Naive B cell (primary cell): ENCODE data around the gene MEIS2. TPM values are rescaled to one million over a fixed set of nuclear protein-coding genes. Genes with fewer than 3 reads are reported as not detected.

Experiments
- ATAC-seq, 2 donors: fragments of 150-1000 bp; cut with Tn5 transposase; 2 replicates each; pipeline ENCODE4 v1.10.0; 2021; ENCODE audit warnings: low read depth in 2 of 2, mild to moderate bottlenecking in 2 of 2, moderate library complexity in 2 of 2
- DNase-seq: peaks from one replicate; pipeline ENCODE4 v3.0.0; 2022
- H3K27ac Mint-ChIP-seq, 6 donors: one replicate each; pipeline ENCODE4 v1.8.0; 2020 to 2022; ENCODE audit warnings: mild to moderate bottlenecking in 6 of 6, mixed read lengths in 6 of 6, moderate library complexity in 5 of 6, inconsistent platforms in 2 of 6
- H3K27me3 Mint-ChIP-seq, 3 donors: one replicate each; pipeline ENCODE4 v1.8.0; 2021 to 2022; ENCODE audit warnings: mixed read lengths in 3 of 3, mild to moderate bottlenecking in 1 of 3
- H3K36me3 Mint-ChIP-seq, 2 donors: one replicate each; pipeline ENCODE4 v1.8.0; 2020 to 2022; ENCODE audit warnings: mixed read lengths in 2 of 2, inconsistent platforms in 1 of 2, mild to moderate bottlenecking in 1 of 2
- H3K4me1 Mint-ChIP-seq, 3 donors: one replicate each; pipeline ENCODE4 v1.8.0; 2020 to 2022; ENCODE audit warnings: mixed read lengths in 3 of 3, inconsistent platforms in 1 of 3, mild to moderate bottlenecking in 1 of 3, moderate library complexity in 1 of 3
- H3K4me3 Mint-ChIP-seq, 8 donors: one replicate each; pipeline ENCODE4 v1.8.0; 2020 to 2022; ENCODE audit warnings: mild to moderate bottlenecking in 8 of 8, mixed read lengths in 8 of 8, moderate library complexity in 8 of 8, inconsistent platforms in 2 of 8
- H3K9me3 Mint-ChIP-seq, 7 donors: one replicate each; pipeline ENCODE4 v1.8.0; 2020 to 2022; ENCODE audit warnings: mixed read lengths in 7 of 7, mild to moderate bottlenecking in 5 of 7, inconsistent platforms in 2 of 7, moderate library complexity in 1 of 7
- polyA plus RNA-seq, 6 donors: library from polyadenylated mRNA; unstranded; fragments of 300-500 nt; fragmentation: Illumina TruSeq; gene quantifications; one replicate each; pipeline ENCODE4 v1.2.3, GENCODE V29; 2021; ENCODE audit warnings: low read depth in 6 of 6

Gene MEIS2
- polyA plus RNA-seq, 6 donors from 2014 or later = not detected

GRCh38 chr15:37009288-37009687 lies 91.1 kb downstream of the MEIS2 start:
- Mint-ChIP-seq H3K4me1 (no peaks in the 10 kb centered on the region), H3K27ac (no peak overlapping the region), H3K36me3 (no peaks in the 10 kb centered on the region), H3K27me3 (no peaks in the 10 kb centered on the region), H3K4me3 (no peak overlapping the region), H3K9me3 (peaks cover 0 to 6% (median 3%) of the 10 kb centered on the region in 7 donors)
- ATAC-seq (no peak), DNase-seq (no peak)

DNA sequence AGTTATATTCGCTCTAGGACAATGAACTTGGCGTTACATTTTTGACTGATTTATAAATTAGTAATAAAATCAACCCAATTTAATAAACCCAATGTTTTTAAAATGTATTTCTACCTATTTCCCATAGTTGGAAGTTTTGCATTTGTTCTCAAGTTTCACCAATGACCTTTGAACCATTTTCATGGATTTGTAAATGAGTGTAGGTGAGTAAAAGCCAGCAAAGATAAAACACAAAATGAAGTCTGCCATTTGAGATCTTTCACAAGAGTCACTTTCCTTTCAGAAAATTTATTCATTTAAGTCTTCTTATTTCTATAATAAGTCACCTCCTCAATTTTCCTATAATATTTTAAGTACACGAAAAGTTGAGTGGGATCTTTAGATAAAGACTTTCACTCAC lies 92.1 kb downstream of the MEIS2 start:
- no peak overlapping the region for H3K27ac Mint-ChIP-seq
- no peaks in the 10 kb centered on the region for H3K27me3 Mint-ChIP-seq
- ATAC-seq (no peak), DNase-seq (no peak)
- H3K4me3 Mint-ChIP-seq = no peak overlapping the region
- peaks cover 0 to 6% (median 4%) of the 10 kb centered on the region in 7 donors for H3K9me3 Mint-ChIP-seq
- H3K4me1 Mint-ChIP-seq = no peaks in the 10 kb centered on the region
- no peaks in the 10 kb centered on the region for H3K36me3 Mint-ChIP-seq

DNA sequence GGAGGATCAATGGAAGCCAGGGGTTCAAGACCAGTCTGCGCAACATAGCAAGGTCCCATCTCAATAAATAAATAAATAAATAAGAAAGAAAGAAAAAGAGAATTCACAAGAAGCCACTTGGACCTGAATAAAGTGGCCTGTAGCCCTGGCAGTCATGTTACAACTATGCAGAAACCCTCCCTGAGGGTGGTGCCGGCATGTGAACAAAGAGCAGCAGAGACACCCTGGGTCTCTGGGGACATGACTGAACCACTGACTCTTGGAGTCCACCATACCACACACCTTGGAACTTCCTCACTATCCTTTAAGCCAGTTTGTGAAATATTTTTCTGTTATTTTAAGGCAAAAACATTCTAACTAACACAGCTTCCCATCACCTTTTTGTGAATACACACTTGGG lies 93.0 kb downstream of the MEIS2 start:
- H3K27me3 Mint-ChIP-seq = peaks cover 0 to 2% (median 0%) of the 10 kb centered on the region in 3 donors
- H3K27ac Mint-ChIP-seq = no peak overlapping the region
- ATAC-seq (no peak), DNase-seq (no peak)
- peaks cover 0 to 6% (median 3%) of the 10 kb centered on the region in 7 donors for H3K9me3 Mint-ChIP-seq
- H3K4me3 Mint-ChIP-seq = no peak overlapping the region
- H3K4me1 Mint-ChIP-seq = no peaks in the 10 kb centered on the region
- H3K36me3 Mint-ChIP-seq = no peaks in the 10 kb centered on the region

GRCh38 chr15:37004981-37005735 lies 95.2 kb downstream of the MEIS2 start:
- ATAC-seq (no peak), DNase-seq (no peak)
- peaks cover 4 to 11% (median 10%) of the 10 kb centered on the region in 7 donors for H3K9me3 Mint-ChIP-seq
- H3K36me3 Mint-ChIP-seq = no peaks in the 10 kb centered on the region
- no peak overlapping the region for H3K4me3 Mint-ChIP-seq
- no peak overlapping the region for H3K27ac Mint-ChIP-seq
- H3K4me1 Mint-ChIP-seq = no peaks in the 10 kb centered on the region
- H3K27me3 Mint-ChIP-seq = peaks cover 0 to 5% (median 0%) of the 10 kb centered on the region in 3 donors

DNA sequence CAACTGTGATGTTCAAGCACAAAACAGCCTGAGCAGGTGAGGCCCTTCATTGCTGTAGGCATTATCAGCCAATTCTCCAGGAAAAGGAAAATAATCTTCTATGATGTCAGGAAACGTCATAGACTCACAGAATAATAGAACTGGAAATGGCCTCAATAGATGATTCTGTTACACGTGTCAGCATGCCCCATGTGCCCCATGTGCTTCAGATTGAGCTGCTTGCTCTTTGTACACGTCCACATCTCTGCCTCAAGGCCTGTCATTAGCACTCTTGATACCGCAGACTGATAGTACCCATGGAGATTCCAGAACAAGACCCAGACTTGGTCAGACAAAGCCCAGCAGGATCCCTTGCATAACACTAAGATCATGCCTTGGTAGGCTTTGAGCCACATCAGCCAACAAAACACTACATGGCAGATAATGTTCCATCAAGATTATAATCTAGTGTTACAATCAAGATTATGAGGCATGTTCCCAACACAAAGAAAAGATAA lies 95.9 kb downstream of the MEIS2 start:
- DNase-seq (no peak), ATAC-seq (no peak)
- Mint-ChIP-seq H3K4me3 (no peak overlapping the region), H3K9me3 (peaks cover 4 to 11% (median 10%) of the 10 kb centered on the region in 7 donors), H3K27ac (no peak overlapping the region), H3K4me1 (no peaks in the 10 kb centered on the region), H3K27me3 (peaks cover 0 to 5% (median 0%) of the 10 kb centered on the region in 3 donors), H3K36me3 (no peaks in the 10 kb centered on the region)

- DNase-seq (no peak), ATAC-seq (no peak)
- Mint-ChIP-seq H3K9me3 (peaks cover 4 to 11% (median 8%) of the 10 kb centered on the region in 7 donors), H3K4me3 (no peak overlapping the region), H3K36me3 (no peaks in the 10 kb centered on the region), H3K27me3 (peaks cover 0 to 5% (median 0%) of the 10 kb centered on the region in 3 donors), H3K27ac (no peak overlapping the region), H3K4me1 (no peaks in the 10 kb centered on the region)
Observed at GRCh38 chr15:37002041-37002672, 98.2 kb downstream of the MEIS2 start.

DNA sequence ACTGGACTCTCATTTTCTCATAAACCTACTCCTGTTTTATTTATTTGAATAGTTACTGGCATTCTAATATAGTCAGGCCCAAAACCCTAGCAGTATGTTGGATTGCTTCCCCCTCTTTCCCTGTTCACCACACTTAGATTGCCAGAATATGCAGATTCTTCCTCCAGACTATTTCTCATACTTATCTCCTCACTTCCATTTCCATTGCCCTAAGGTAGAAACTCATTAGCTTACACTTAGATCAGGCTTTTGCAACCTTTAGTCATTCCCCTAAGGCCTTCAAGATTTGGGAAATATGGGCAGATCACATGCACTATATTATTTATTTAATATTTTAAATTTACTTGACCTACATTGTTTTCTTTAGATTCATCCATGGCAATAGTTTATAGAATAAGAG lies 98.9 kb downstream of the MEIS2 start:
- no peak for ATAC-seq
- Mint-ChIP-seq H3K27ac (no peak overlapping the region), H3K9me3 (peaks cover 2 to 11% (median 8%) of the 10 kb centered on the region in 7 donors), H3K4me3 (no peak overlapping the region), H3K36me3 (no peaks in the 10 kb centered on the region), H3K27me3 (peaks cover 0 to 5% (median 0%) of the 10 kb centered on the region in 3 donors), H3K4me1 (no peaks in the 10 kb centered on the region)
- DNase-seq = no peak

DNA sequence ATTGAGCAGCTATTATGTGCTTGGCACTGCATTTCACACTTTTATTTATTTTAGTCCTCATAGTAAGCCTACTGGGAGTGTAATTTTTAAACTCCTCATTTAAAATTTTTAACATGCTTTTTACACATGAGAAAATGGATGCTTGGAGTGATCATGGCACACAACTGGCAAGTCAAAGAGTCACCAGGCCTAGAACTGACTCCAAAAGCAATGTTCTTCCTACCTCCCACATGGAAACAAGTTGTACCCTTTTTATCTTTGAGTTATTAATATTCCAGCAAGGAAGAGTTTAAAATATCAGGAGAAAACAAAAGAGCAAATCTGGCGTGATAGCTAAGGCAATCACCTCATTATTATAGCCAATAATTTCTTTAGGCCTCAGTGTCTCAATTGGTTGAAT lies 100.6 kb downstream of the MEIS2 start:
- Mint-ChIP-seq H3K27ac (no peak overlapping the region), H3K4me3 (no peak overlapping the region), H3K36me3 (no peaks in the 10 kb centered on the region), H3K4me1 (no peaks in the 10 kb centered on the region), H3K27me3 (peaks cover 0 to 5% (median 0%) of the 10 kb centered on the region in 3 donors), H3K9me3 (peaks cover 2 to 11% (median 7%) of the 10 kb centered on the region in 7 donors)
- no peak for DNase-seq
- no peak for ATAC-seq

GRCh38 chr15:36996538-36997181 lies 103.7 kb downstream of the MEIS2 start:
- Mint-ChIP-seq H3K9me3 (peaks cover 0 to 11% (median 4%) of the 10 kb centered on the region in 7 donors), H3K36me3 (no peaks in the 10 kb centered on the region), H3K27me3 (no peaks in the 10 kb centered on the region), H3K4me3 (no peak overlapping the region), H3K27ac (no peak overlapping the region), H3K4me1 (no peaks in the 10 kb centered on the region)
- DNase-seq (no peak), ATAC-seq (no peak)

DNA sequence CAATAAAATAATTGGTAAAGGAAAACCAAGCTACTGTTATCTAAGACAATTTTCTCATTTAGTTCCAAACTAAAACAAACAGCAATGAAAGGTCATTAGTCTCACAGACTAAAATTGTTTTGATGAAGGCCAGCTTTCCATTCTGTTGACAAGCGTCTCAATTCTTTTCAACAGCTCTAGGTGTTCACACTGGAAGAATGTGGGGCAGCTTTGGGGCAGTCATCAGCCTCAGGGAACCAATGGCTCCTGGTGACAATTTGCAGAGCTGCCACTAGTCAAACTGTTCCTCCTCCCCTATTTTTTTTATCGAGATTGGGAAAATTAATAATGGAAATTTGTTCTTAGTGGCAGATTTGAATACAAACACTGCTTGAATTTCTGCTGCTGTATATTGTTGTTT lies 104.2 kb downstream of the MEIS2 start:
- DNase-seq (no peak), ATAC-seq (no peak)
- Mint-ChIP-seq H3K27me3 (no peaks in the 10 kb centered on the region), H3K4me1 (no peaks in the 10 kb centered on the region), H3K36me3 (no peaks in the 10 kb centered on the region), H3K27ac (no peak overlapping the region), H3K9me3 (peaks cover 0 to 9% (median 4%) of the 10 kb centered on the region in 7 donors), H3K4me3 (no peak overlapping the region)

DNA sequence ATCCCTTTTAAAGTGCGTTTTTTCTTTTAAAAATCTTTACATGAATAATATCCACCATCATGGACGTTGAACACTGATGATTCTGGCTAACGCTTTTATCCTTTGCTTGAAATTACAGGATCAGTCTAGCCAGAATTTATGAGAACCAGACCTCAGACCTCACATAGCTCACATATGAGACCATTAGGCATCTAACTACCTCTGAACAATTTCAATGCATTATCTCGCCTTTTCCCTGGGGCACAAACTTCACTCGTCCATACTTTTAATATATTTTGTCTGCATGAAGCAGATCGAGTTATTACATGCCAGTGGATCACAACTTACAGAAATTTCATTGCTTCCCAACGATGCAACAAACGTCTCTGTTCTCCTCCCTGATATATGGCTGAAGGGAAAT lies 105.6 kb downstream of the MEIS2 start:
- Mint-ChIP-seq H3K27ac (no peak overlapping the region), H3K27me3 (no peaks in the 10 kb centered on the region), H3K4me3 (no peak overlapping the region), H3K4me1 (no peaks in the 10 kb centered on the region), H3K9me3 (no peaks in the 10 kb centered on the region), H3K36me3 (no peaks in the 10 kb centered on the region)
- no peak for DNase-seq
- ATAC-seq = no peak

DNA sequence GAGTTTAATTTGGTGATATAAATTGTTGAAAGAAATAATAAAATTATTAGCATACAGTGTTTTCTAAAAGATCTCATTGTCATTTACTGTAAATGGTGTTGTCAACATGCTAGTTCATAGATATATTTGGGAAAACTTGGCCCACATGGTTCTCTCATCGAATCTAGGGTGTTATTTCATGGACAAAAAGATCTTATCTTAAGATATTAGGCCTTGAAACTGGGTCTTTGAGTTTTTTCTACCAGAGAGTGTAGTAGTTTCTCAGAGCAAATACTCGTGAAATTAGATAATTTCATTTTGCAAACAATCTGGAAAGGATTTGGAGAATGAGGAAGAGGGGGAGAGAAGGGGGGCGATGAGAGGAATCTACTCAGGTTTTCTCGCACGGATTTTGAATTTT lies 107.9 kb downstream of the MEIS2 start:
- no peaks in the 10 kb centered on the region for H3K4me1 Mint-ChIP-seq
- no peak overlapping the region for H3K27ac Mint-ChIP-seq

DNA sequence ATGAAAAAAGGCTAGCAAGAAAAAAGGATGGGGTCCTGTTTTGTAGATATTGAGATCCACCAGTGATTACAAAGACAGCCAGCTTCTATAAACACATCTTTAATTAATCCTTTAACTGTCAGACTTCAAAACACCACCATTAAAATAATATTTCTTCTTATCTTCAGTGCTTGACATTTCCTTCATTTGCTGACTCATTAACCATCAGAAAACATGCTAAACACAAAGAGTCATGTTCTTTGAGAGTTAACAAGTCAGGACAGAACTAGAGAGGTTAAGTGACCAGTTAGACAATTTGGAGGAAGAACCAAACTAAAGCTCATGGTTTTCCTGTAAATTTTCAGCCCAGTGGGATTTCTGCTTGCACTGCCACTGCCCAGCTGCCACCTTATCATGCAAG lies 111.4 kb downstream of the MEIS2 start:
- Mint-ChIP-seq H3K27me3 (no peaks in the 10 kb centered on the region), H3K36me3 (no peaks in the 10 kb centered on the region), H3K9me3 (peaks cover 6 to 18% (median 12%) of the 10 kb centered on the region in 7 donors), H3K4me3 (no peak overlapping the region), H3K4me1 (no peaks in the 10 kb centered on the region), H3K27ac (no peak overlapping the region)
- ATAC-seq = no peak
- DNase-seq = no peak

More for the DNA sequence above, 107.9 kb downstream of the MEIS2 start:
- Mint-ChIP-seq H3K36me3 (no peaks in the 10 kb centered on the region), H3K9me3 (peaks cover 0 to 3% (median 0%) of the 10 kb centered on the region in 7 donors), H3K4me3 (no peak overlapping the region), H3K27me3 (no peaks in the 10 kb centered on the region)
- ATAC-seq = no peak
- no peak for DNase-seq

DNA sequence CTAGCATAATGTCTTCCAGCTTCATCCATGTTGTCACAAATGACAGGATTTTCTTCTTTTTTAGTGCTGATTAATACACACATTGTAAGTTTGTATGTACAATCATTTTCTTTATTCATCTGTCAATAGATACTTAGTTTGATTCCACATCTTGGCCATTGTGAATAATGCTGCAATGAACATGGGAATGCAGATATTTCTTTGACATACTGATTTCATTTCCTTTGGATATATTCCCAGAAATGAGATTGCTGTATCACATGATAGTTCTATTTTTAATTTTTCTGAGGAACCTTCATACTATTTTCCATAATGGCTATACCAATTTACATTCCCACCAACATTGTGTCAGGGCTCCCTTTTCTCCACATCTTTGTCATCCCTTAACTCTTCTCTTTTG lies 117.9 kb downstream of the MEIS2 start:
- Mint-ChIP-seq H3K36me3 (no peaks in the 10 kb centered on the region), H3K9me3 (peaks cover 6 to 34% (median 15%) of the 10 kb centered on the region in 7 donors), H3K27ac (no peak overlapping the region), H3K4me1 (no peaks in the 10 kb centered on the region), H3K27me3 (no peaks in the 10 kb centered on the region), H3K4me3 (no peak overlapping the region)
- no peak for ATAC-seq
- DNase-seq = no peak
